GM12864 (cell line): ENCODE measurements around the gene TRIM14.
"Not testable (repeated sequence)": the region's sequence is repeated elsewhere in the genome, so short reads cannot be mapped to it uniquely, and the experiment has no call there.

Source experiments
- DNase-seq: peaks from one replicate; pipeline ENCODE4 v3.0.0-alpha.2; 2011; ENCODE audit warnings: low read depth
- H3K4me3 ChIP-seq: 2 replicates; pipeline ENCODE4 v1.5.1; 2011; ENCODE audit warnings: mild to moderate bottlenecking, low read depth, low read length, control low read depth
- CTCF ChIP-seq: IDR thresholded peaks from 2 replicates; pipeline ENCODE4 v1.5.1; 2011; ENCODE audit warnings: low read depth, mild to moderate bottlenecking, moderate library complexity, low read length, control low read depth, inconsistent platforms; ENCODE audit errors: missing control alignments

TRIM14 gene

DNA sequence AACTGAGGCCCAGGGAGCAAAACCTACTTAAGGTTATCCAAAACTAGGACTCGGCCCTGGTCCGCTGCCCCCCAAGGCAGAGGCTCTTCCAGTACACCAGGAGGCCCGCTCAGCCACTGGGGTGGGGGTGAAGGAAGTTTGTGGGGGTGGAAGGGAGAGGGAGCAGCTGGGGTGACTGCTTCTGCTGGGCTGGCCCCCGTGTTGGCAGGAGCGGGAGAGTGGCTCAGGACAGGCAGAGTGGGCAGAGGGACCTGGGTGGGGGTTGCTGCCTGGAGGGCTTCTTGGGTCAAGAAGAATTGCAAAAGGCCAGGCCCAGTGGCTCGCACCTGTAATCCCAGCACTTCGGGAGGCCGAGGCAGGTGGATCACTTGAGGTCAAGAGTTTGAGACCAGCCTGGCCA is 8.2 kb upstream of the TRIM14 start:
- H3K4me3 ChIP-seq: no peak overlapping the region
- DNase-seq: no peak
- no peak for TF ChIP-seq CTCF

GRCh38 chr9:98124637-98125426 is 5.8 kb upstream of the TRIM14 start:
- DNase-seq: no peak
- H3K4me3 ChIP-seq: no peak overlapping the region
- no peak for TF ChIP-seq CTCF

DNA sequence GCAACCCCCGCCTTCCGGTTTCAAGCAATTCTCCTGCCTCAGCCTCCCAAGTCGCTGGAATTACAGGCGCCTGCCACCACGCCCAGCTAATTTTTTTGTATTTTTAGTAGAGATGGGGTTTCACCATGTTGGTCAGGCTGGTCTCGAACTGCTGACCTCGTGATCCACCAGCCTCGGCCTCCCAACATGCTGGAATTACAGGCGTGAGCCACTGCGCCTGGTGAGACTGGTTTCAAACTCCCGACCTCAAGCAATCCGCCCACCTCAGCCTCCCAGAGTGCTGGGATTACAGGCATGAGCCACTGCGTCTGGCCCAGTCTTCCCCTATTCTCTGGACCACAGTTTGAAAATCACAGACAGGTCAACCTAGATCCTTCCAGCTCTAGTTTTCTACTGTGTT is 5.1 kb upstream of the TRIM14 start:
- not testable (repeated sequence) for H3K4me3 ChIP-seq, DNase-seq

GRCh38 chr9:98121058-98121457 is 2.0 kb upstream of the TRIM14 start:
- DNase-seq: no peak
- no peak for TF ChIP-seq CTCF
- H3K4me3 ChIP-seq: no peak overlapping the region

GRCh38 chr9:98120476-98120875 is 1.5 kb upstream of the TRIM14 start:
- no peak overlapping the region for H3K4me3 ChIP-seq
- TF ChIP-seq CTCF: no peak
- no peak for DNase-seq

DNA sequence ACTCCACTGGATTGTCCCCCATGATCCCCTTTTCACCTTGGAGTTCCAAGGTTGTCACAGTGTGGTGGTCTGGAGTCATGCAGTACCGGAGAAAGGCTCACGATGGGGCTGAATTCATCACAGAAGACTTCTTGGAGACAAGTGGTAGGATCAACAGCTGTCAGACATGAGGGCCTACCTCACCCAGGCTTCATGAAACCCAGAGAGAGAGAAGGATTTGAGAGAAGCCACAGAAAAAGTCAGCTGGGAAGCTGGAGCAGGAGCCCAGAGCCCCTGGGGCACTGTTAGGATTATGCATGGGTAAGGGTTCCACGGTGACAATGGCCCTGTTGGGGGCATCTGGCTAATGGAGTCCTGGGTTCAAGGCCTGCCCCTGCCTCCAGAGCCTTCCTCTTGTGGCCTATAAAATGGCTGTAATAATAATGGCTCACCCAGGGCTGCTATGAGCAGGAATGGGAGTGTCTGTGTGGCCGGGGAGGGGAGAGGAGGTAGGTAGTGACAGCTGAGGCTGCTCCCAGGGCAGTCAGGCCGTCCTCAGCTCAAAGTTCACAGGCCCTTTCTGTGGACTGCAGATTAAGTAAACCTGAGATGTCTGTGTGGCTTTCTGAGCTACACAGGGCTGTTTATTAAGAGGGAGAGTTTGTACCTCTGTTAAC is 910 bp downstream of the TRIM14 start:
- no peak for DNase-seq
- H3K4me3 ChIP-seq: peak overlapping the region; percentile 91
- peak; percentile 69 for TF ChIP-seq CTCF

DNA sequence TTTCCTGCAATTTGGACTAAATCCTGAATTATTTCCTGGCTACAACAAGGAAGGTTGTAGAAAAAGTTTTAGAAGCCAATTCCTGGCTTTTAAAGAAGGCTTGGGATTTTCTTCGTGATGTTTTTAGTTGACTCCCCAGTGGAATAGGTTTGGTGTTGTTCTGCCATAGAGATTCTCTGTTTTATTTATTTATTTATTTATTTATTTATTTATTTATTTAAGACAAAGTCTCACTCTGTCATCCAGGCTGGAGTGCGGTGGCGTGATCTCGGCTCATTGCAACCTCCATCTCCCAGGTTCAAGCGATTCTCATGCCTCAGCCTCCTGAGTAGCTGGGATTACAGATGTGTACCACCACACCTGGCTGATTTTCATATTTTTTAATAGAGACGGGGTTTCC is 1.9 kb downstream of the TRIM14 start:
- H3K4me3 ChIP-seq: not testable (repeated sequence)

DNA sequence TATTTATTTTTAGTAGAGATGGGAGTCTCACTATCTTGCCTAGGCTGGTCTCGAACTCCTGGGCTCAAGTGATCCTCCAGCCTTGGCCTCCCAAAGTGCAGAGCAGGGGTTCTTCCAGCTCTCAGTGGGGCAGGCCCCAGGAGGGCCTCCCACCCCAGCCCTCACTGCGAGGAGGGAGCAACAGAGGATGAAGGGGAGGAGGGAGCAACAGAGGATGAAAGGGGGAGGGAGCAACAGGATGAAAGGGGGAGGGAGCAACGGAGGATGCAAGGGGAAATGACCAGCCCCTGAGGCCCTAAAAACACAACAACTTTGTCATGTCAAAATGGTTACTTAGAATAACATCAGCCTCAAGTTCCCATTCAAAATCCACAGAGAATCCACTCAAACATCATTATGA is 10.0 kb downstream of the TRIM14 start:
- no peak for TF ChIP-seq CTCF
- H3K4me3 ChIP-seq: no peak overlapping the region

More for the DNA sequence above, 1.9 kb downstream of the TRIM14 start:
- not testable (repeated sequence) for DNase-seq

More for the DNA sequence above, 10.0 kb downstream of the TRIM14 start:
- DNase-seq: no peak
